Measurements from ENCODE around the gene UTP3.

DNA sequence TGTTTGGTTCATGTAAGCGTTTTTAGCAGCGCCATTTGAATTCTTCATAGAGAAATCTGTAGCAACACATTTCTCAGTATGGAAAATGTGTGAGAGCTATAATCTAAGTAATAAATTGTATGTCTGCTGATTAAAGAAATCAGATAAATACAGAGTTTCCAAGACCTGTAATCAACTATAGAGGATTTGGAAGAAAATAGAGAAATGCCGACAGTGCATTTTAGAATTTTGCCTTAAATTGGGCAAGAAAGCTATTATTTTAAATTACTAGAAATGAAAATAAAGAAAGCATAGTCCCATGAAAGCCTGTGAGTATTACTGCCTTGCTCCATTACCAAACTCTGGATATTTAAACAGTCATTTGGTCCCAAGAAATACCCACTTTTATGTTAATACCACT is 36.1 kb downstream of the UTP3 start:
- TF ChIP-seq, protein P1, sequence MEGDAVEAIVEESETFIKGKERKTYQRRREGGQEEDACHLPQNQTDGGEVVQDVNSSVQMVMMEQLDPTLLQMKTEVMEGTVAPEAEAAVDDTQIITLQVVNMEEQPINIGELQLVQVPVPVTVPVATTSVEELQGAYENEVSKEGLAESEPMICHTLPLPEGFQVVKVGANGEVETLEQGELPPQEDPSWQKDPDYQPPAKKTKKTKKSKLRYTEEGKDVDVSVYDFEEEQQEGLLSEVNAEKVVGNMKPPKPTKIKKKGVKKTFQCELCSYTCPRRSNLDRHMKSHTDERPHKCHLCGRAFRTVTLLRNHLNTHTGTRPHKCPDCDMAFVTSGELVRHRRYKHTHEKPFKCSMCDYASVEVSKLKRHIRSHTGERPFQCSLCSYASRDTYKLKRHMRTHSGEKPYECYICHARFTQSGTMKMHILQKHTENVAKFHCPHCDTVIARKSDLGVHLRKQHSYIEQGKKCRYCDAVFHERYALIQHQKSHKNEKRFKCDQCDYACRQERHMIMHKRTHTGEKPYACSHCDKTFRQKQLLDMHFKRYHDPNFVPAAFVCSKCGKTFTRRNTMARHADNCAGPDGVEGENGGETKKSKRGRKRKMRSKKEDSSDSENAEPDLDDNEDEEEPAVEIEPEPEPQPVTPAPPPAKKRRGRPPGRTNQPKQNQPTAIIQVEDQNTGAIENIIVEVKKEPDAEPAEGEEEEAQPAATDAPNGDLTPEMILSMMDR (IDR thresholded peaks at IDR 0.05): no peak
- TF ChIP-seq POLR2A (IDR thresholded peaks at IDR 0.05): no peak
